Measurements from ENCODE around the gene ERC2. TPM values are rescaled to one million over a fixed set of nuclear protein-coding genes. Genes with fewer than 3 reads are reported as not detected.
"Not testable (repeated sequence)": the region's sequence is repeated elsewhere in the genome, so short reads cannot be mapped to it uniquely, and the experiment has no call there.

The ERC2 gene
- total RNA-seq, 1 donor from 2014 or later, result 48.3 TPM

- no peak for DNase-seq
- Mint-ChIP-seq H3K27ac (ENCODE audit: unreplicated experiment) (no peak overlapping the region), H3K27me3 (ENCODE audit: unreplicated experiment) (no peaks in the 10 kb centered on the region), H3K4me3 (ENCODE audit: unreplicated experiment) (no peak overlapping the region), H3K4me1 (ENCODE audit: low read depth, unreplicated experiment) (peaks cover 17% of the 10 kb centered on the region), H3K36me3 (ENCODE audit: unreplicated experiment) (no peaks in the 10 kb centered on the region), H3K9me3 (ENCODE audit: unreplicated experiment) (peaks cover 5% of the 10 kb centered on the region)
- TF ChIP-seq CTCF (IDR thresholded peaks at IDR 0.05; ENCODE audit: partially characterized antibody, unreplicated experiment), result no peak
These were observed 613.0 kb downstream of the ERC2 start for GRCh38 chr3:55855311-55855710.

- no peaks in the 10 kb centered on the region for H3K36me3 Mint-ChIP-seq (ENCODE audit: unreplicated experiment)
- DNase-seq, result peak; percentile 41
- H3K27me3 Mint-ChIP-seq (ENCODE audit: unreplicated experiment), result no peaks in the 10 kb centered on the region
- peak overlapping the region; percentile 70 for H3K4me3 Mint-ChIP-seq (ENCODE audit: unreplicated experiment)
- TF ChIP-seq CTCF (IDR thresholded peaks at IDR 0.05; ENCODE audit: partially characterized antibody, unreplicated experiment), result no peak
- peak overlapping the region; percentile 46 for H3K27ac Mint-ChIP-seq (ENCODE audit: unreplicated experiment)
- peaks cover 5% of the 10 kb centered on the region for H3K9me3 Mint-ChIP-seq (ENCODE audit: unreplicated experiment)
- H3K4me1 Mint-ChIP-seq (ENCODE audit: low read depth, unreplicated experiment), result peaks cover 17% of the 10 kb centered on the region
These were observed 613.8 kb downstream of the ERC2 start for GRCh38 chr3:55854494-55854893.

- peaks cover 5% of the 10 kb centered on the region for H3K9me3 Mint-ChIP-seq (ENCODE audit: unreplicated experiment)
- H3K36me3 Mint-ChIP-seq (ENCODE audit: unreplicated experiment), result no peaks in the 10 kb centered on the region
- H3K27ac Mint-ChIP-seq (ENCODE audit: unreplicated experiment), result no peak overlapping the region
- H3K4me1 Mint-ChIP-seq (ENCODE audit: low read depth, unreplicated experiment), result peaks cover 17% of the 10 kb centered on the region
- no peaks in the 10 kb centered on the region for H3K27me3 Mint-ChIP-seq (ENCODE audit: unreplicated experiment)
- H3K4me3 Mint-ChIP-seq (ENCODE audit: unreplicated experiment), result no peak overlapping the region
- no peak for TF ChIP-seq CTCF (IDR thresholded peaks at IDR 0.05; ENCODE audit: partially characterized antibody, unreplicated experiment)
- DNase-seq, result no peak
These were observed 615.9 kb downstream of the ERC2 start for GRCh38 chr3:55852326-55852725.

GRCh38 chr3:55842204-55842603 lies 626.1 kb downstream of the ERC2 start:
- Mint-ChIP-seq H3K9me3 (ENCODE audit: unreplicated experiment) (no peaks in the 10 kb centered on the region), H3K27ac (ENCODE audit: unreplicated experiment) (no peak overlapping the region), H3K4me3 (ENCODE audit: unreplicated experiment) (no peak overlapping the region), H3K4me1 (ENCODE audit: low read depth, unreplicated experiment) (no peaks in the 10 kb centered on the region), H3K27me3 (ENCODE audit: unreplicated experiment) (no peaks in the 10 kb centered on the region), H3K36me3 (ENCODE audit: unreplicated experiment) (peaks cover 4% of the 10 kb centered on the region)
- no peak for DNase-seq
- no peak for TF ChIP-seq CTCF (IDR thresholded peaks at IDR 0.05; ENCODE audit: partially characterized antibody, unreplicated experiment)

- not testable (repeated sequence) for H3K27me3 Mint-ChIP-seq (ENCODE audit: unreplicated experiment); H3K4me3 Mint-ChIP-seq (ENCODE audit: unreplicated experiment); H3K4me1 Mint-ChIP-seq (ENCODE audit: low read depth, unreplicated experiment); H3K36me3 Mint-ChIP-seq (ENCODE audit: unreplicated experiment); DNase-seq; H3K27ac Mint-ChIP-seq (ENCODE audit: unreplicated experiment); H3K9me3 Mint-ChIP-seq (ENCODE audit: unreplicated experiment)
These were observed 636.4 kb downstream of the ERC2 start for GRCh38 chr3:55831876-55832275.

- no peaks in the 10 kb centered on the region for H3K9me3 Mint-ChIP-seq (ENCODE audit: unreplicated experiment)
- H3K27me3 Mint-ChIP-seq (ENCODE audit: unreplicated experiment), result peaks cover 1% of the 10 kb centered on the region
These were observed 639.6 kb downstream of the ERC2 start for GRCh38 chr3:55828712-55829111.

More at GRCh38 chr3:55828712-55829111, 639.6 kb downstream of the ERC2 start:
- Mint-ChIP-seq H3K36me3 (ENCODE audit: unreplicated experiment) (no peaks in the 10 kb centered on the region), H3K4me3 (ENCODE audit: unreplicated experiment) (no peak overlapping the region), H3K4me1 (ENCODE audit: low read depth, unreplicated experiment) (no peaks in the 10 kb centered on the region), H3K27ac (ENCODE audit: unreplicated experiment) (no peak overlapping the region)
- DNase-seq, result no peak
- no peak for TF ChIP-seq CTCF (IDR thresholded peaks at IDR 0.05; ENCODE audit: partially characterized antibody, unreplicated experiment)
